ENCODE results near the gene PGBD2.
"Not testable (repeated sequence)": the region's sequence is repeated elsewhere in the genome, so short reads cannot be mapped to it uniquely, and the experiment has no call there.

The PGBD2 gene

GRCh38 chr1:248927283-248927682 lies 21.2 kb downstream of the PGBD2 start:
- not testable (repeated sequence) for DNase-seq

- not testable (repeated sequence) for DNase-seq
Measured at GRCh38 chr1:248928122-248928521, 22.1 kb downstream of the PGBD2 start.

- not testable (repeated sequence) for DNase-seq
Measured at GRCh38 chr1:248930037-248930436, 24.0 kb downstream of the PGBD2 start.

GRCh38 chr1:248938173-248938809 lies 32.3 kb downstream of the PGBD2 start:
- not testable (repeated sequence) for DNase-seq

GRCh38 chr1:248944134-248944999 lies 38.3 kb downstream of the PGBD2 start:
- not testable (repeated sequence) for DNase-seq

GRCh38 chr1:248945000-248945423 lies 39.0 kb downstream of the PGBD2 start:
- not testable (repeated sequence) for DNase-seq

GRCh38 chr1:248945453-248945852 lies 39.4 kb downstream of the PGBD2 start:
- DNase-seq = not testable (repeated sequence)

GRCh38 chr1:248945856-248946416 lies 39.9 kb downstream of the PGBD2 start:
- DNase-seq = not testable (repeated sequence)

Measured in activated T-cell treated with anti-CD3 and anti-CD28 coated beads, Interleukin-2, amount 50 U/mL, for 1 hour (primary cell).